Right lung (tissue), 5 donors: Measurements from ENCODE around the gene C11orf98. TPM values are rescaled to one million over a fixed set of nuclear protein-coding genes. Genes with fewer than 3 reads are reported as not detected.
"Not testable (repeated sequence)": the region's sequence is repeated elsewhere in the genome, so short reads cannot be mapped to it uniquely, and the experiment has no call there.

Source experiments
- DNase-seq, 2 donors: peaks; one replicate each; pipeline ENCODE4 v3.0.0-alpha.2; 2013
- polyA plus RNA-seq, 5 donors: library from polyadenylated mRNA; unstranded; fragments of 120-200 nt; gene quantifications; one replicate each; pipeline versions ENCODE4 v1.2.1 to v1.2.3, GENCODE V29; 2013; ENCODE audit warnings: inconsistent platforms in 1 of 5, low replicate concordance in 1 of 5; ENCODE audit not compliant: insufficient read length in 5 of 5, insufficient read depth in 1 of 5

The C11orf98 gene
- polyA plus RNA-seq, 5 donors = 45.9 to 64.1 (median 52.8) TPM

DNA sequence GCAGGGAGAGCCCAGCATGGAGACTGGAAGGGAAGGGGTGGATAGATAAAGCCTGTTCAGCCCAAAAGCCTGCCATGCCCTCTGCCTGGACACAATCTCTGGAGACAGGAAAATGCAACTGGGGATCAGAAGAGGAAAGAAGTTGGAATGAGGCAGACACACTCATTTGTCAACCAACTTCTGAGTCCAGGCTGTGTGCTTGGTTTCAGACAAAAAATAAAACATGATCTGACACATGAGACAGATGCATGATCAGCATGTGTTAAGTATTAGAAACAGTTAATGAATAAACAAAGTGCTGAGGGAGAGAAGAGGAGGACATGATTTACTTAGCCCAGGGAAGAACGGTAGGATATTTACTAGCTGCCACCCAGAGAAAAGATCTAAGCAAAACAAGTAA lies 23.5 kb upstream of the C11orf98 start:
- no peak for DNase-seq

DNA sequence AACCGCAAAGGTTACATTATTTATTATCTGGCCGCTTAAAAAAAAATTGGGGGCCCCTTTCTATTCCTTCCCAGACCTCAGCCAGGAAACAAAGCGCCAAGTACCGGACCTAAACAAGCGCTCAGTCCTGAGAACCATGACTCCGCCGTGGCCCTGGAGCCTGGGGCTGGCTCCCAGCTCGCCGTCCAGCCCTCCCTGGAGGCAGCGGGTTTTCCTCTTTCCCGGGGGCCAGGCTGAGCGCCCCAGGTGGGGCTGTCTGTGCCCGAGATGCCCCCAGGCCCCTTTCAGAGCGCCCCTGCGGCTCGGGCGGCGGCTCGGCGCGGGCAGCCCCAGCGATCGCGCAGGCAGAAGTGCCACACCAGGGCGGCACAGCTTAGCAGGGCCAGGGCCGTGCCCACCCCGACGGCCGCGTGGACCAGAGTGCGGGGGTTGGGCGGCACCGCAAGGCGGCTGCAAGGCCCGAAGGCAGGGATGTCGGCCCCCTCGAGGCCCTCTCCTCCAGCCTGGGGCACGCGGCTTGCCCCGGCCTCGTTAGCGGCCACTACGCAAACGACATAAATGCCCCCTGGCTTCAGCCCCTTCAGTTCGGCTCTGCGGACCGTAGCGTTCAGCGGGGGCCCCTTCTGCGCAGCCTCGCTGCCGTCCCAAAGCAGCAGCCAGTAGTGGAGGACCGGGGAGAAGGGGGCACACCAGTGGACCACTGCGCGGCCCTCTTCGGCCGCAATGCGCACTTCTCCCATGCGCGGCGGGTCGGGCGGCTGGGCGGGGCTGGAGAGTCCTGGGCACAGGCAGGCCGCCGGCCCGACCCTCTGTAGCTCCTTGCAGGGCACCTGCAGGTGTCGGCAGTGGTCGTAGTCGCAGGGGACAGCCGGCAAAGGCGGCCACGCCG lies 22.7 kb upstream of the C11orf98 start:
- DNase-seq = no peak

- DNase-seq = no peak
Measured at GRCh38 chr11:62682518-62682917, 17.5 kb upstream of the C11orf98 start.

DNA sequence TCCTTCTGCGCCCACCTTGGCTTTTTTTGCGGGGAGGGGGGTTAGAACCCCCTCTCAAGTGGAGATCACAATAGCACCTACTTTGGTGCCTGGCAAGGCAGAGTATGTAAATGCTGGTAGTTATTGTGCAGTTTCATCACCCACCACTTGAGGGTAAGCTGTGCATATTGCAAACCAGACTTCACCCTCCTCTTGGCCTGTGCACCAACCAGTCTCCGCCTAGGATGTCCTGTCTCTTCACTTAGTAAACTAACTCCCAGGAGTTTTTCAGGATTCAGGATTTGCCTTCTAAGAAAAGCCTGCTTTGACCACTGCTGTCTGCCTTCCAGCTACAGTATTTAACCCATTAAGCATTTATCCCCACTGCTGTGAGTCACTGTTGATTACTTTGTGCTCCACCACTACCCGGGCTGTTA lies 15.8 kb upstream of the C11orf98 start:
- no peak for DNase-seq

DNA sequence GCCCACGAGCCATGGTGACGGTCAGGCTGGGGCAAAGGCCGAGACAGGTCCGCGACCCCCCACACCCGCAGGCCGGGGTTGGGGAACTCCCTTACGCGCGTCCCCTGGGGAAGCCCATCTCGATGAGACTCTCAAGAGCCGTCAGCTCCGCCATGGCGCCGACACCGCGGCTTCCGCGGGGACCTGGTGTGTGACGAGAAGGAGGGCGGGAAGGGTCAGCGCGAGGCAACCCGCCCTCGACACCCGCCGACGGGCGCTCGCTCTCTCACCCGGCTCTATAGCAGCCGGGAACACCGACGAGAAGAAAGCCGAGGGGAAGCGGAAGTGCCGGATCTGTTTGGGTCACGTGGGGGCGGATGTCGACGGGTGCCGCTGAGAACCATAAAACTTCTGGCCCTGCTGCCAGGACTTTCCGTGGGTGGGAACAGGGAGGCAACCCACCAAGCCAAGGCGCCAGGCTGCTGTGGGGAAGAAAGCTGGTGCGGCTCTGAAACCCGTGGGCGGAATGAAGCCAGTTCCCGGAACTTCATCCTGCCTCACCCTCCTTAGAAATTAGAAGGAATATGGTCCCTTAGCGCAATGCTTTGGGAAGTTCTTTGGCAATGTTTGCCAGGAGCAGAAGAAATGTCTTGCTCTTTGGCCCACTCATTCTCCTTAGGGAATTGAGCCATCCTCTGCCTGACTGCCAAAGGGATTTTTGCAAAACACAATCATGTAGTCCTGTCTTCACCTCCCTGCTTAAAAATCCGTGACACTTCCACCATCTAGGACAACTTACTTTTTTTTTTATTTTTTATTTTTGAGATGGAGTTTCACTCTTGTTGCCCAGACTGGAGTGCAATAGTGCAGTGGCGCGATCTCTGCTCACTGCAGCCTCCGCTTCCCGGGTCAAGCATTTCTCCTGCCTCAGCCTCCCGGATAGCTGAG lies 14.0 kb upstream of the C11orf98 start, which contains the start of gene UBXN1:
Gene UBXN1 (minus strand): TSS at position 304 of the 927 bp plus-strand sequence. CDS start 150 bp downstream, at position 154.
- DNase-seq = peak; percentile 87 to 89

DNA sequence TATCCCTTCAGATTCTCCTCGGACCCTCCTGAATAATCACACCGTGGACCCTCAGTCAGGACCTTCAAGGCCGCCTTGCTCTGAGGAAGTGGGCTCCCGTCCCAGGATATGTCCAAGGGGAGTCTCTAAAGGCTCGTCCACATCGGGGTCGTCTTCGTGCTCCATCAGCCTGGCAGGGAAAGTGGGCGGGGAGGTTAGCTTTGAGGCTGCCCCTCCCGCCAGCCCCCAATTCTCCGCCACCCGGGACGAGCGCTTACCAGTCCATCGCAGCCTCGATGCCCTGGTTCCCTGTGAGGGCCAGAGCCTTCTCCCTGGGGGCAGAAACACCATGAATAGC lies 13.4 kb upstream of the C11orf98 start:
- no peak for DNase-seq

DNA sequence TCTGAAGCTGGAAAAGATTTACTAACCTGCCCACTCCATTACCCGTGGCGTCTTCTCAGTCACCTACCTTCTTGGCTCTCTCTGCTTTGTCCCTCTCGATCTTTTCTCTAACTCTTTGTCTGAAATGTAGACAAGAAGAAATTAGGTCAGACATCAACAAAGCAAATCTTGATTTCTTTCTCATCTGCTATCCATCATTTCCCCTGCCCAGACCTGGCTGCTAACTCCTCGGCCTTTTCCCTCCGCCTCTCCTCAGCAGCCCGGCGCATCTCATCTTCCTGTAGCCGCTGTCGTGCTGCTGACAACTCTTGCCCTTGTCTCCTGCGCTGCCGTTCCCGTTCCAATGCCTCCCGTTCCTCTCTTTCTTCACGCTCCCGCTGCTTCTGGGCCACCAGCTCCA lies 12.7 kb upstream of the C11orf98 start:
- DNase-seq = no peak

DNA sequence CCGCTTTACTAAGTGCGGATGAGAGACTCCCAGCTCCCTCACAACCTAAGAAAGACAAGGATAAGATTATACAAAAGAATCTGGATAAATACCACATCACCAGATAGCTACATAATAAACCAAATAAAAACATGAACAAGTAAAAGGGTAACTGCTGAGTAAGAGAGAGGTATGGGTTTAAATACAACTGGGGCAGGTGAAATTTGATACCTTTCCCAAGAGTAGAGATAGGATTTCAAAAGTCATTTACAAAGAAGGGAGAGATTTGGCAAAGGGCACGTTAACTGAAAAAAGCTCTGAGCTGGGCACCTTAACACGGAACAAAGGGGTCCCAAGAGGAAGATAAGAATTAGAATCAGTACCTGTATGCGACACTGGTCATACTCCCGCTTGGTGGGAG lies 12.1 kb upstream of the C11orf98 start:
- DNase-seq = no peak

GRCh38 chr11:62676698-62677097 lies 11.7 kb upstream of the C11orf98 start:
- DNase-seq = no peak

GRCh38 chr11:62675415-62675814 lies 10.4 kb upstream of the C11orf98 start:
- DNase-seq = not testable (repeated sequence)

DNA sequence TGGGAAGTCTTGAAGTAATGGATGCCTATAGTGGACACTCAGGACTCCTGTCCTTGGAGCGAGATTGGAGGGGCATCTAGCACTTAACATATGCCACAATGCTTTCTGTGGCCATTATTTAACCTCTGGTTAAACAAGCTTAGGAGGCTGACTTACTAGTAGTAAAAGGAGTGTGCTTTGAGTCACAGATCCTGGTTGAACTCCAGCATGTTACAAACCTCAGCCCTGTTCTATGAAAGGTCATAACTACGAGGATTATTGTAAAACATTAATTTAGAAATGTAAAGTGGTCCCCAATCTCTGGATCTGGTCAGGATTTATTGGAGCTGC lies 8.2 kb upstream of the C11orf98 start:
- no peak for DNase-seq

GRCh38 chr11:62671608-62672389 lies 6.8 kb upstream of the C11orf98 start, which contains the start of the genes LBHD1 and UQCC3:
Gene LBHD1, minus strand, starts transcription at chr11:62672267. Its CDS starts 2,236 bp downstream, at chr11:62670031.
Gene UQCC3, plus strand, starts transcription at chr11:62671673. Its CDS starts 73 bp downstream, at chr11:62671746.
- DNase-seq = peak; percentile 74 to 81

GRCh38 chr11:62671236-62671607 lies 6.2 kb upstream of the C11orf98 start:
- DNase-seq = no peak

- DNase-seq = no peak
Measured at GRCh38 chr11:62669420-62670161, 4.6 kb upstream of the C11orf98 start.

DNA sequence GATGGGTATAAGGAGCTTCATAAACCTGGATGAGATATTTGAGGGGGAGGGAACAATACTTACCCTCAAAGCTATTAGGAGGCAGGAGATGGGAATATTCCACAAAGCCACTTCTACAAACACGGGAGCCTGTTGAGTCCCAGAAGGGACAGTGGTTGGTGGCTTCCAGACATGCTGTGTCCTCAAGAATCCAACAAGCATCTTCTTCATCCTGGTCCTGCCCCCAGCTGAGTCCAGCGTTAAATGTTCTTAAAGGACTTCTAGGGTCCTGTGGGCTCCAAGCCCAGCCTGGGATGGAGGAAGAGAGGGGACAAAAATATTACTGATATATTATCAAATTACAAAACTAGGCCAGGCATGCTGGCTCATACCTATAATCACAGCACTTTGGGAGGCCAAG lies 2.5 kb upstream of the C11orf98 start:
- DNase-seq = no peak

DNA sequence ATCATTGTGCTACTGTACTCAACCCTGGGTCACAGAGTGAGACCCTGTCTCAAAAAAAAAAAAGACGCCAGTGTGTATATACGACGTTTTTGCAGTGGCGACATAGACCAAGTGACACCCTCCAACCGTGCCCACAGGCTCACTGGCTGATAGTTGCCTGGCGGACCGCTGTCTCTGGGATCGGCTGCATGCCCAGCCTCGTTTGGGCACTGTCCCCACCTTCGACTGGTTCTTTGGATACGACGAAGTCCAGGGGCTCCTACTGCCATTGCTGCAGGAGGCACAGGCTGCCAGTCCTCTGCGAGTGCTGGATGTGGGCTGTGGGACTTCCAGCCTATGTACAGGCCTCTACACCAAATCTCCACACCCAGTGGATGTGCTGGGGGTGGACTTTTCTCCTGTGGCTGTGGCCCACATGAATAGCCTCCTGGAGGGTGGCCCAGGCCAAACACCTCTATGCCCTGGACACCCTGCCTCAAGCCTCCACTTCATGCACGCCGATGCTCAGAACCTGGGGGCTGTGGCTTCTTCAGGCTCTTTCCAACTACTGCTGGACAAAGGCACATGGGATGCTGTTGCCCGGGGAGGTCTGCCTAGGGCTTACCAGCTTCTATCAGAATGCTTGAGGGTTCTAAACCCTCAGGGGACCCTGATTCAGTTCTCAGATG lies 1.4 kb upstream of the C11orf98 start:
- DNase-seq = no peak

- no peak for DNase-seq
Measured at GRCh38 chr11:62665599-62666258, 719 bp upstream of the C11orf98 start.

- DNase-seq = no peak
Measured at GRCh38 chr11:62664405-62665074, 470 bp downstream of the C11orf98 start.

GRCh38 chr11:62656796-62657429 lies 8.1 kb downstream of the C11orf98 start:
- DNase-seq = no peak
